Measurements from ENCODE around the gene PRR16. TPM values are rescaled to one million over a fixed set of nuclear protein-coding genes. Genes with fewer than 3 reads are reported as not detected.
"Not testable (repeated sequence)": the region's sequence is repeated elsewhere in the genome, so short reads cannot be mapped to it uniquely, and the experiment has no call there.

Gene PRR16
- polyA plus RNA-seq, 1 donor = 19.3 TPM

DNA sequence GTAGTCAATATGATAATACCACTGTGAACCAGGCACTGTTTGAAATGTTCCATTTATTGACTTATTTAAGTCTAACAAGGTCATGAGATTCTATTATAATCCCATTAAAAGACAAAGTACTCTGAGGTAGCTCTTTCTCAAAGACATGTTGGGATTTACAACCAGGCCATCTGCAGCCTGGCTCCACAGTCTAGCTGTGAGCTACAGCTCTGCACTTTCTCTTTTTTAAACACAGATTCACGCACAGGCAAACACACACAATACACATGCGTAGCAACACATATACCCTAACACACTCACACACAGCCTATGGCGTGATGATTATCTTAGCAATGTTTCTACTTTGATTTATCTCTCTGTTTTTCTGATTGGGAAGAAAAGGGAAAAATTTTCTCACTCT is 174.3 kb downstream of the PRR16 start:
- no peak for DNase-seq (ENCODE audit: low read depth)

- no peak for DNase-seq (ENCODE audit: low read depth)
Observed at GRCh38 chr5:120640778-120641177, 176.7 kb downstream of the PRR16 start.

GRCh38 chr5:120644516-120644915 is 180.4 kb downstream of the PRR16 start:
- DNase-seq (ENCODE audit: low read depth) = no peak

GRCh38 chr5:120655828-120656435 is 191.8 kb downstream of the PRR16 start:
- no peak for DNase-seq (ENCODE audit: low read depth)

DNA sequence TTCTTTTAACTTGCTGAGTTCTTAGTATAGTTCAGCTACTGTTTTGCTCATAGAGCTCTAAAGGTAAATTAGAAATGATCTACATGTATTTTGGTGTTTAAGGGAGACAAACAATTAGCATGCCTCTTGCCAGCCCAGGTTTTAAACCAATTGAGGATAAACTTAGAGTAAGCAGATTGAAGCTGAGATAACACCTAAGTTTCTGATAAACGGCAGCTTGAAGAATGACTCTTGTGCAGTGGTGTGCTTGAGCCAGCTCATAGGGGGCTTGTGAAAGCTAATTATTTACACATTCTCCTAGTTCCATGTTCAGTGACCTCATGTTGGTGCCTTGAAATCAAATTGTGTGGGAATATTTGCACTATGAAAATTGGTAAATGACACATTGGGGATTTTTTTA is 193.0 kb downstream of the PRR16 start:
- DNase-seq (ENCODE audit: low read depth) = no peak

DNA sequence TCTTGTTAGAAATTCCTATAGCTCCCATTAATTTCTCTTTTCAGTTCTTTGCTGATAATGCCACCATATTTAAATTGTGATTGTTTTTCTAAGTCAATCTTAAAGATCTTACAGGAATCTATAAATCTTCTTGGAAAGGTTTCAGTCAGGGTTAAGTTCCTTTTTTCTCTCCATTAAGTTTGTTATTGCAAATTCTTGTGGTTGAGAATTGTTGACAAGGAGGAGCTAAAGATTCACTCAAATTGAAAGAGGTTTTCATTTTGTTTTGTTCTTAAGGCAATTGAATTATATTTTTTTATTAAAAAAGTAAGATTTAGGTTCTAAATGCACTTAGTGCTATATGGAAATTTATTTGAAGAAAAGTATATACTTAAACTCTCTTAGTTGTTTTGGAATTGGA is 213.4 kb downstream of the PRR16 start:
- DNase-seq (ENCODE audit: low read depth) = no peak

DNA sequence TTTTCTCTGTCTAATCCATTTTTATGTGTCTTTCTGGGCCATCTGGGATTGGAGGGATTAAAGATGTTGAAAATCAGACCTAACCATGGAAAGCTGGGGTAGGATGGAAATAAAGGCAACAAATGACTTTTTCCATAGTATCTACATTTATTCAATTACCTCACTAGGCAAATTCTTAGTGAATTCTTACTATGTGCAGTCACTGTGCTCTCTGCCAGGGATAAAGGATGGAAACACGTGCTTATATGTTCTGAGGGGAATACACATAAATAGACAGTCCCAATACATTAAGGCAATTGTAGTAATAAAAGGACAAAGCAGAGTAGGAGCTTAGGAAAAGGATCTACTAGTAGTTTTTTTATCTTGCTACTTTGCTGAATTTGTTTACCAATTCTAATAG is 214.2 kb downstream of the PRR16 start:
- DNase-seq (ENCODE audit: low read depth) = peak; percentile 2

DNA sequence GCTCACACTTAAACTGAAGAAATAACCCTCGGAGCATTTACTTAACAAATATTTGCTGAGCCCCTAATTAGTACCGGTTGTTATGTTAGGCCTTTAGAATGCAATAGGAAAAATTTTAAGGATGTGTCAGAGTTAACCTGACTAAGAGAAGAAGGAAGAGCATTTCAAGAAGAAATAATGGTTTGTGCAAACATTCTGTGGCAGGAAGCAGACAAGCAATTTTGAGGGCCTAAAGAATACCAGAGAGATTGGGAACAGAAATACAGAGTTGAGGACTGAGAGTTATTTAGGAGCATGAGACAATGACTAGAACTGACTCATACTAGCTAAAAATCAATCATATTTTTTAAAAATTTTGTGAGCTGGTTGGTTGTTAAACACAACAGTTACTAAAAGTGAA is 218.8 kb downstream of the PRR16 start:
- no peak for DNase-seq (ENCODE audit: low read depth)

DNA sequence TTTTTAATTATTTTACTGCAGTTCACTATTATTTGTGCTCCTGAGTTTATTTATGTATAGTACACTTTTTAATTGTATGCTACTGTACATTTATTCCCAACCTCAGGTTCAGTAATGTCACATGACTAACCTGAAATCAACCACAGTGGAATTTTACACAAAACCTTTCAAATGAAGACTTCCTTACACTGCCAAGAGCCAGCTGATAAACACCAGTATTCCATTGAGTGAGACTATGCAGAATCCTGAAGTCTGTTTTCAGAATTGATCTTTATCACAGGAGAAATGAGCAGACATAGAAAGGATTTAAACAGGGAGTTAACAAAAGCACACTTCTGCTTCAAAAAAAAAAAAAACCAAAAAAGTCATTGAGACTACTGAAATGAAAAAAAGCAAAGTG is 219.5 kb downstream of the PRR16 start:
- DNase-seq (ENCODE audit: low read depth) = no peak

GRCh38 chr5:120684213-120684612 is 220.1 kb downstream of the PRR16 start:
- DNase-seq (ENCODE audit: low read depth) = no peak

GRCh38 chr5:120684749-120685415 is 220.8 kb downstream of the PRR16 start:
- no peak for DNase-seq (ENCODE audit: low read depth)

DNA sequence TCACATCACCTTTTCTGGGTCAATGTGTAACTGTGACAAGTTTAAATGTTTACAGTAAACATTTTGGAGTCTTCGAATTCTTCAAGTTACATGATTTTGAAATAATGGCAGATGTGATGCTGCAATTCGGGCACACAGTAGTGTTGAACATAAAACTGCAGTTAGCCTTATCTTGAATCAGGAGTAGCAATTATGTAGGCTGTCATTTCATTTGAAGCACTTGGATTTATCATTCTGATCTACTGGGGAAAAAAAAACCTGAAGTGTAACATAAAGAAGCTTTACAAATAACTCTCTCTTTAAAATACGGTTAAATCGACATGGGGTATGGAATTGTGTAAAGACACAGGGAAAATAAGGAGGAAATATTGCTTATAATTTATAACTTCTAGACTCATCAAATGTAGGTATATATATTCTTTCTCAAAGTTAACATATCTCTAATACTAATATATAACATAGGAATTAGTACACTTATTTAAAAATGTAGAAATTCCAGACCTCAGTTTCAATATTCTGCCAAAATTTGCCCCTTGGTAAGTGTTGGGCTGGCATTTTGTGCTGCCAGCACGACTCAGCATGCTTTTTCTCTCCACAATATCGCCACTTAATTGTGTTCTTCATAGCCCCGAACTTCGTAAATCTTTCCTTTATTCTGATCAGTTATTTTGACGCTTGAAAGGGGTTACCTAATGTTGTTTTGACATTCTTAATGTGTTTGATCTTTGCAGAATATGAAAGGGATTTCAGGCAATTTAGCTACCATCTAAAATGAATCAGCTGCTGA is 226.7 kb downstream of the PRR16 start:
- DNase-seq (ENCODE audit: low read depth) = no peak

DNA sequence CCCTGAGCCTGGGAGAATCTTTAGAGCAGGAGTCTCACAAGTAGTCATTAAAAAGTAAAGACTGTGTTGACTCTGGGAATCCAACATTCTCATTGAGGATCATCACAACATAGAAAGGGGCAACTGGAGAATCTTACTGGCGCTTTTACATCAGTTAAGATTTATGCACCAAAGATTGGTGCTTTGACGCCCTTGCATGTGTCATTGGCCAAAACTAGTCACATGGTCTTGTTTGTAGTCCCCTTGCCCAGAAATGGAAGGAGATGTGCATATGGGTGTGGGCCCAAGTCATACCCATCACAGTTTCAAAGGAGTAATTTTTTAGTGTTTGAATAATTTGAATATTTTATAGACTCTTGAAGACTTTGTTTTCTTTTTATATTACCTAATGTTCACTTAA is 228.2 kb downstream of the PRR16 start:
- DNase-seq (ENCODE audit: low read depth) = no peak

DNA sequence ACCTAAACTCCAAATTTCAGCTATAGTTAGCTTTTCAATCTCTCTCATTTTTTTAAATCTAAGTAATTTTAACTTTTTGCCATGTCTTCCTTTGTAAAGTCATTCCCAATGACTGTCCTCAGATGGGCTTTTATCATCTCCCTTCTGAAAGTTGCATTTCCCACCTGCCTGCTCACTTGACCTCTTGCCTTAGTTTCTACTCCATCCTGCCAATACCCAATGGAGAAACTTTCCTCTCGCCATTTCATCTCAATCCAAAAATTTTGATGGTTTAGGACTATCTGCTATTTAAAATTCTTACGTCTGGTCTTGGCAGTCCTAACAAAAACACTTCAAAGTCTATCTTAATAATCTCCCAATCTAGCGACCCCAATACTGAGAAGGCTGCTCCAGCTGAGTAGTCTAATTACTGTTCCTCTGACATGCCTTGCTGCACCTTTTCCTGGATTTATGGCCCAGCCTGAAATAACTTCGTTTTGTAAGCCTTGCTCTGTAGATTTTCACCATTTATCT is 231.3 kb downstream of the PRR16 start:
- no peak for DNase-seq (ENCODE audit: low read depth)

DNA sequence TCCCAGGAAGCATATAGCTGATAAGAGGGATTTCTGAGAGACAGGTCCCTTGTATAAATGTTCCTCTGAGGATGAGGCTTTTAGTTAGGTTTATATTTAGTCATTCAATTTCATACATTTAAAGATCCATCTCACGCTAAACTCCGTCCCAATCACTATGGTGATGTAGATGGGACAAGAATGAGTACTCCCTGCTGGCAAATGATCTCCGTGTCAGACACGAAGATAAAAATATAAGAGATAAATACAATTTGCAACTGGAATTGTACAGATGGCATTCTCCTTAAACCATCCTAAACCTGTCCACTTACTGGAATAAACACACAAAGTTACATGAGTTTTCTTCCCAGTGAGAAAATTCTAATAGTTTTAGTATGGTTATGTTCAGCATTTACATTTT is 233.0 kb downstream of the PRR16 start:
- no peak for DNase-seq (ENCODE audit: low read depth)

DNA sequence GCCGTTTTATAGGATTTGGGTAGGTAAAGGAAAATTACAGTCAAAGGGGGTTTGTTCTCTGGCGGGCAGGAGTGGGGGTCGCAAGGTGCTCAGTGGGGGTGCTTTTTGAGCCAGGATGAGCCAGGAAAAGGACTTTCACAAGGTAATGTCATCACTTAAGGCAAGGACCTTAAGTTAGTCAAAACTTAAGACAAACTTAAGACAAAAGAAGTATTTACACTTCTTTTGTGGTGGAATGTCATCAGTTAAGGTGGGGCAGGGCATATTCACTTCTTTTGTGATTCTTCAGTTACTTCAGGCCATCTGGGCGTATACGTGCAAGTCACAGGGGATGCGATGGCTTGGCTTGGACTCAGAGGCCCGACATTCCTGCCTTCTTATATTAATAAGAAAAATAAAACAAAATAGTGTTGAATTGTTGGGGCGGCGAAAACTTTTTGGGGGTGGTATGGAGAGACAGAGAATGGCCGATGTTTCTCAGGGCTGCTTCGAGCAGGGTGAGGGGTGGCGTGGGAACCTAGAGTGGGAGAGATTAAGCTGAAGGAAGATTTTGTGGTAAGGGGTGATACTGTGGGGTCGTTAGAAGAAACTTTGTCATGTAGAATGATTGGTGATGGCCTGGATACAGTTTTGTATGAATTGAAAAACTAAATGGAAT is 233.7 kb downstream of the PRR16 start:
- DNase-seq (ENCODE audit: low read depth) = not testable (repeated sequence)

- DNase-seq (ENCODE audit: low read depth) = not testable (repeated sequence)
Observed at GRCh38 chr5:120700653-120701052, 236.6 kb downstream of the PRR16 start.

DNA sequence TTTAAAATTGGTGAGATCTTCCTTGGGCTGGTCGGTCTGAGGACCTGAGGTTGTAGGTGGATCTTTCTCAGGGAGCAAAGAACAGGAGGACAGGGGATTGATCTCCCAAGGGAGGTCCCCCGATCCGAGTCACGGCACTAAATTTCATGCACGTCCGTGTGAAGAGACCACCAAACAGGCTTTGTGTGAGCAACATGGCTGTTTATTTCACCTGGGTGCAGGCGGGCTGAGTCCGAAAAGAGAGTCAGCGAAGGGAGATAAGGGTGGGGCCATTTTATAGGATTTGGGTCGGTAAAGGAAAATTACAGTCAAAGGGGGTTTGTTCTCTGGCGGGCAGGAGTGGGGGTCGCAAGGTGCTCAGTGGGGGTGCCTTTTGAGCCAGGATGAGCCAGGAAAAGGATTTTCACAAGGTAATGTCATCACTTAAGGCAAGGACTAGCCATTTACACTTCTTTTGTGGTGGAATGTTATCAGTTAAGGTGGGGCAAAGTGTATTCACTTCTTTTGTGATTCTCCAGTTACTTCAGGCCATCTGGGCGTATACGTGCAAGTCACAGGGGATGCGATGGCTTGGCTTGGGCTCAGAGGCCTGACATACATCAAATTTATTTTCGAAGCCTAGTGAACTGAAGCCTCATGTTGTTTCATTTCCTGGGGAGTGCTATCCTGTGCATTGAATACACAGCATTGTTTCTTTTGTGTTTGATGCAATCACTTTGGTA is 238.9 kb downstream of the PRR16 start:
- not testable (repeated sequence) for DNase-seq (ENCODE audit: low read depth)

- DNase-seq (ENCODE audit: low read depth) = no peak
Observed at GRCh38 chr5:120703918-120704587, 240.0 kb downstream of the PRR16 start.

DNA sequence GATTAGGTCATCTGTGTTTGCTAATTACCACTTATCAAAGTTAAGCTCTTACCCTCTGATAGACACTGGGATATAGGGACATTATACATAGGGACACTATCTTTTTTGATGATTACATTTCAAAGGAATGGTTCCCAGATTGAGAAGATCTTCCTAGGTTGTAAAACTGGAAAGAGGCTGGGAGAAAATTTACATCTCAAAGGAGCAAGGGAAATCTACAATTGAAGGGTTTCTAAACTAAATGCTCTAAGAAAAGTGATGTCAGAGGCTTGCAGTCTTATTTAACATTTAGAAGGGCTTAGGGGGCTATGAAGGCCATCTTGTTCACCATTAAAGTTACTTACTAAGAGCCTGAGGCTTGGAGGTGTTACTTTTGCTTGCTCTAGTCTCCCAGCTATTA is 242.8 kb downstream of the PRR16 start:
- no peak for DNase-seq (ENCODE audit: low read depth)

DNA sequence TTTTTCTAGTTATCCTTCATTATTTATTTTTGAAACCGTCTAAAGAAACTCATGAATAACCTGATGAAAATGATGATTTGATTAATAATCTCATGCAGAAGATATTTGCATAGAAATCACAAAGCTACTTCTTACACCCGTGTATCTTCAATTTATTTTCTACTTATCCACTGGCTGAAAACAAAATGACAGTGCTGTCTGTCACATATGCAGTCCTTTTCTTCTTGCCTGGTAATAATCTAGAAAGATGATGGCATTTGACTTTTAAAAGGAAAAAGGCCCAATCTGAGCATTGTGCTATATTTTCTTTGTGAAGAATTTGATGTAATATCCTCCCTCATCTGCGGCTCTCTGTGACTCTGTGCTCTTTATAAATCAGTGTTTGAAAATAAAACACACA is 253.3 kb downstream of the PRR16 start:
- DNase-seq (ENCODE audit: low read depth) = no peak
